Occipital lobe (tissue), 2 donors: ENCODE data around the gene DHRS7C. TPM values are rescaled to one million over a fixed set of nuclear protein-coding genes. Genes with fewer than 3 reads are reported as not detected.
"Not testable (repeated sequence)": the region's sequence is repeated elsewhere in the genome, so short reads cannot be mapped to it uniquely, and the experiment has no call there.

Source experiments
- DNase-seq: peaks from one replicate; lab custom pipeline; 2025; lab: John Stamatoyannopoulos, UW
- total RNA-seq: library from RNA; depleted of rRNA; stranded (reverse); fragments of >200 nt; gene quantifications from one replicate; pipeline ENCODE4 v1.2.3, GENCODE V29; 2014

Gene DHRS7C
- total RNA-seq, 1 donor from 2014 or later: not detected

DNA sequence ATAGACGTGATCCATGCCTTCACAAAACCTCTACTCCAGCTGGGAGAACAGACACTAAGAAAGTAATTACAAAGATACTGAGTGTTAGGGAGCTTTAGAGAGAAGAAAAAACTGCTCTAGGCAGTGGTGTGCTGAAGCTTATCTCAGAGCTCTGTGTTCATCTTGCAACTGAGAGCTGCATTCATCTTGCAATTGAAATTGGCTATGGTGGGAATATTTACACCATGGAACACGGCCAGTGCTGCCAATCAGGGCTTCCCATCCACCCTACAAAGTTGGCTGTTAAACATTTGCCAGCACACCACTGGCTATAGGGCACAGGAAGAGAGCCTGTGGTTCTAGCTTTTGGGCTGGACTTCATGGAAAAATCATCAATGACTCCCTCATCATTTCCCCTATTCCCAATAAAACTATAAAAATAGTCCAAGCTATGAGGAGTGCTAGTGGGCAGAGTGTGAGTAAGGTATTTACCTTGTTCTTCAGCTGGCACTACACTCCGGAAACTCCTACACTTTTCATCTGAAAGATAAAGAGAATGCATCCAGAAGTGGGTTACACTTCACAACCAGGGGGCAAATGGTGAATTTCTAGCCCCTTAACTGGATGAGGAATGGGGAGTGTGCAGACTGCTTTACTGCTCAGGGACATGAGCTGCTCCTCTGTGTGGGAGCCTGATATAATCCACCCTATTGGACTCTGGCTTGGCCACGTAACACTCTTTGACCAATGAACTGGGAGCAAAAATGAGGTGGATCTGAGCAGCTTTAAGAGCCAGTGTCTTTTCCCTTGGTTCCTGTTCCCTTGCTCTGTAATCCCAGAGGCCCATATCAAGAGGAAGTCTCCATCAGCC, 18.9 kb upstream of the DHRS7C start:
- no peak for DNase-seq

DNA sequence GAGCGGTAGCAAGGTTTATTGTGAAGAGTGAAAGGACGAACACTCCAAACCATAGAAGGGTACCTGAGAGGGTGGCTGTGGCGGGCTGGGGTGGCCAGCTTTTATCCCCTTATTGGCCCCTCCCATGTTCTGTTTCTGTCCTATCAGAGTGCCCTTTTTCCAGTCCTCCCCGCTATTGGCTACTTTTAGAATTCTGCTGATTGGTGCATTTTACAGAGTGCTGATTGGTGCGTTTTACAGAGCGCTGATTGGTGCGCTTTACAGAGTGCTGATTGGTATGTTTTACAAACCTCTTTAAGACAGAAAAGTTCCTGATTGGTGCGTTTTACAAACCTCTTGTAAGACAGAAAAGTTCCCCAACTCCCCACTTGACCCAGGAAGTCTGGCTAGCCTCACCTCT, 18.0 kb upstream of the DHRS7C start:
- no peak for DNase-seq

DNA sequence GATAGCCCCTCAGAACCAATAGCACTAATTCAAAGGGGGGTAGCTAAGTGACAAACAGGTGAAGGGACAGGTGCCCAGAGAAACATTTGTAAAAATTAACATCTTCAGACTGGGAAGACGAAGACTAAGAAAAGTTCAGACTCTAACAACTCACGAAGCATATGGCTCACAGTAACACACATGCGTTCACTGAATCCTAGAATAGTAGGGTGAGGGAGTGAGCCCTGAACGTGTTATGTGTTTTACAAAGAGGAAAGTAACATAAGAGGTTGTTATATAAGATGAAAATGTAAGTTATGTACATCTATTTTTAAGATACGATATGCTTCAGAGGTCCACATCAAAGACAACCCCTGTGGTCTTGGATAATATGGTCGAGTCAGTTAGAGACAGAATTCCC, 15.3 kb upstream of the DHRS7C start:
- no peak for DNase-seq

DNA sequence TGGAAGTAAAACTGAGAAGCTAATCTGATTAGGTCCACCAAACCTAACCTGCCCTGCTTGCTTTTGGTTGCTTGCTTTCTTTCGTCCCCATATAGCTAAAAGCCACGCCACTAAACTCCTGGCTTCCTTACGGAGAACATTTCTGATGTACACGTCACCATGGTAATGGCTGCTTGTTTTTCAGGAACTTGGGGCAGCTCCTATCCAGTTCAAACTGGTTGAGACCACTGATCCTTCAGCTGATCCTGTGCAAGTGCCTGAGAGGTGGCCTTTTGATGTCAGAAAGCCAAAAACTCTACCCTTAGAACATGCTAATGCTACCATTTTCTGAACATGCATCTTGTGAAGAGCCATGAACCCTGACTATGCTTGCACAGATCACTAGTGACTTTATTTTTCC, 14.4 kb upstream of the DHRS7C start:
- no peak for DNase-seq

DNA sequence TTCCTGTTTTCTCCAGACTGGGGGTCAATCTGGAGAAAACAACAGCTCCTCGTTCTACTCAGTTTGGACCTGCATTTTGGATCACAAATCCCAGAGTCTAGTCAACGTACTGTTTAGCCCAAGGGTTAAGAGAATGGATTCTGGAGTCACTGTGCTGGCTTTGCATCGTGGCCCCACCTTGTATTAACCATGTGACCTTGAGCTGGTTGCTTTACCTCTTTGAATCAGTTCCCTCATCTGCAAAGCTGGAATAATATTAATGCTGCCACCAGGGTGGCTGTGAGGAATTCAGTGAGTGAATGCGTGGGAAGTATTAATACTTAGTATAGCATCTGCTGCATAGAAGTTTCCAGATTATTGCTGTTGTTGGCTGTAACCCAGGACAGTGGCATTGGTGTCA, 11.3 kb upstream of the DHRS7C start:
- no peak for DNase-seq

DNA sequence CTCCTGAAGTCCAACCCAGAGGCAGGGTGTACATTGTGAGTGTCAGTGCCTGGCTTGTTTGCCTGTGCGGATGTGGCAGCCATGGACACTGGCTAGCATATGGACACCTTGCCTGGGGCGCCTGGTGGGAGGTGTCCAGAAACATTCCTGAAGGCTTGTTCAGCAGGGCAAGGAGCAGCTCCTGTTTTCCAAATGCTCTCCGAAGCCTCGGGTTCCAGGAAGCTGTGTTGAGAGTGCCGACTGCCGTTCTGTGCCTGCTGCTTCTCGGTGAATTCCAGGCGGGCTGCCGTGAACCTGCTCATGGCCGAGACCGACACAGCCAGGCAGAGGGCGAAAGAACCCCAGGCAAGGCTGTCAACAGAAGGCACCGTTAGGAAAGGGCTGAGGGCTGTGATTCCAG, 10.9 kb upstream of the DHRS7C start:
- DNase-seq: no peak

DNA sequence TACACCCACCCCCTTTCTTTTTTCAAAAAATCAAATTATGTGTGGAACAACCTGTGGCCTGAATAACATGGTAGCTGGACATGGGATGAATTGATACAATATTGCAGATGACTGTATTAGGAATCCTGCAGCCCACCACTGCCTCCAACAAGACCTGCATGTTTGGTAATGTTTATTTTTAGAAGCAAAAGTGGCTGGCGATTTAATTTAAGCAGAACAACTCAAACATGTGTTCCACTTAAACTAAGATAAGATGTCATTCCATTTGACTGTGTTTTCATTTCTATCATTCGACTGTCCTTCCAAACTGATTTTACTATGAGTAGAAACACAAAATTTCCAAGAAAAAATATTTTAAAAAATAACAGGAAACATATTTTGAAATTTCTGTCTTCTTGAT, 10.1 kb upstream of the DHRS7C start:
- DNase-seq: no peak

DNA sequence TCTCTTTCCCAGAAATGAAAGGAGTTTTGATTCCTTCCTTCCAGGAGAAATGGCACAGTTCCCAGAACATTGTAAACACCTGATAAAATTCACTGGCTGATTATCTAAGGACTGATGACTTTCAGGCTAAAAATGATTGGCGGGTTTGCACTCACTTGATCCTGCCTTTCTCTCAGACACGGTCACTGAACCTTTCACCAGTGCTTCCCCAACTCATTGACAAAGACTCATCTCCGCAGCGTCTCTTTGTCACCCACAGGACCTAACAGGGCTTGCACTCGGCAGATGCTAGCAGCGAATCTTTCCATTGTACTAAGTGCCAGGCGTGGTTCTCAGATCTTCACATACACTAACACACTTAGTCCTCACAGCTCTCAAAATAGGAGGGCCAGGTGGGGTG, 7.3 kb upstream of the DHRS7C start:
- DNase-seq: no peak

DNA sequence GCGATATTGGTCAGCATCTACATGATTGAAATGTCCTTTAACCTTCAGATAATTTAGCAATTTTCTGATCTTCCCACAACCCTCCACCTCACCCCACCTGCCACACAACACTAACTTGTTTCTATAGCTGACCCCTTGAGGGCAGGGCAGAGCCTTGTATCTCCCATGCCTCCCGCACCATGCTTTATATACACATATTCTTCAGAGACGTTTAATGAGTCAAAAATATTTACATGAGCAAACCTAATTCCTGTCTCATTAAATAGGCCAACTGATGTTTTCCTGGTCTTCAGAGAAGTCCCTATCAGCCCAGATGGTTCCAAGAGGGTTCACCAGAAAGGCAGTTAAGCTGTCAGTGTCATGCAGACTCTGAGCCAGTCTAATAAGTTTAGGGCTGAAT, 6.6 kb upstream of the DHRS7C start:
- DNase-seq: no peak

DNA sequence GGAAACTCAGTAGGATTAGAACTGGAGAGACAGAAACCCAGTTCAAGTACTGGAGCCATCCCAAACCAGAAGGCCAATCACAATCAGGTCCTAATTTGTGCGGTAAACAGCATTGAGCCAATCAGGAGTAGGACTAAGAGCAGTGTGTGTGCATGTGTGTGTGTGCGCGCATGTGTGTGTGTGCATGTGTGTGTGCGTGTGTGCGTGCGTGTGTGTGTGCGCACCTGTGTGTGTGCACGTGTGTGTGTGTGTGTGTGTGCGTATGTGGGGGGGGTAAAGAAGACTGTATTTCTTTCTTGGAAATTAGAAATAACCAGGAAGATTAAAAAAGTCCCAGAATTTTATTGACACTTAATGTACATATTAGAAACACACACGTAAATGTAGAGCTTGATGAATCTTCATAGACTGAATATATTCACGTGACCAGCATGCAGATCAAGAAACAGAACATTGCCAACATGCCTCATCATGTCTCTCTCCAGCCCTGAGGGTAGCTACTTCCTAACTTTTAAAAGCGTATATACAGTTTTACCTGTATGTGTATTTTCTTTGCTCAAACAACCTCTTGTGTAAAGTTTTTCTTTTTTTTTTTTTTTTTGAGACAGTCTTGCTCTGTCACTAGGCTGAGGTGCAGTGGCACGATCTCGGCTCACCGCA, 919 bp upstream of the DHRS7C start:
- DNase-seq: no peak

DNA sequence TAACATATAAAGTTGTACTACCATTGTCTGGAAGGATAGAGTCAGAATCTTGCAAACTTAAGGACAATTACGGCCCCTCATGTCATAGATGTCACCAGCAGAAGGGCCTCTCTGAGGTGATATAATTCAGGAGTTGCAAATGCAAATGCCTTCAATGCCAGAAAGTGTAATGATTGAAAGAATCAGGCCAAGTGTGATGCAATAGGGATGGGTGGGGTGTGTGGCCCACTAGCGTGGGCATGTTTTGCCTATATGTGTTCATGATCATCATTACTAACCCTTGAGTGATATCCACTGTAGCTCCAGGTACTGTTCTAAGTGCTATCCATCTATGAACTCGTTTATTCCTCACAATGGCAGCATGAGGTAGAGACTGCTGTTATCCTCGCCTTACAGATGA, 1.1 kb downstream of the DHRS7C start:
- no peak for DNase-seq

DNA sequence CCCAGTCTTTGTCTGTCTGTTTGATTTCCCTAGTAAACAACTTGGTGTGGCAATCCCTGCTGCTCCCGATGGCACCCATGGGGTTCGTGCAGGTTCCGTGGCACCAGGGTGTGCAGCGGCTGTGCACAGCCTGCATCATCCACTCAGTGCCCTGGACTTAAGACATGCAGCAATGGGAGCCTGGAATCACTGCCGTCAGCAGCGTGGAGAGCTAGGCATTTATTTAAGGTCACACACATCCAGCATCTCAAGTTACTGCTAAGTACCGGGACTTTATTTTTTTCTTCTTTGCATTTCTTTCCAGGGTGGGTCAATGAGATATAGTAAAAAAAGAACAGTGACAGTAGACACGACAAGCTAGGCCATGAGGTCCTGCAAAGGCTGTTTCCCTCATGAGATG, 2.8 kb downstream of the DHRS7C start:
- DNase-seq: no peak

DNA sequence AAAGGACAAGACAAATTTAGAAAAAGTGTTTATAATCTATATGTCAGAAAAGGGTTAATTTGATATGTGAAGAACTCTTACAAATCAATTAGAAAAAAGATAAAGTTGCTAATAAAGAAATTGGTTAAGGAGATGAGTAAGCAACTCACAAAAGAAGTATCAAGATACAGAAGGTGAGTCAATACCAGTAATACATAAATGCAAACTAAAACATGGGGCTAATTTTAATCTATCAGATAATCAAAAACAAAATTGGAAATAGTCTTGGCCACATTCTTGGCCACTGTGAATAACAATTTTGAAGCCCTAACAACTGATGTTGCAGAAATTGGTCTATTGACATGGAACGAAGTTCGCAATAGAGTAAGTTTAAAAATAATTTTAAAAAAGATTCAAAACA, 6.8 kb downstream of the DHRS7C start:
- no peak for DNase-seq

DNA sequence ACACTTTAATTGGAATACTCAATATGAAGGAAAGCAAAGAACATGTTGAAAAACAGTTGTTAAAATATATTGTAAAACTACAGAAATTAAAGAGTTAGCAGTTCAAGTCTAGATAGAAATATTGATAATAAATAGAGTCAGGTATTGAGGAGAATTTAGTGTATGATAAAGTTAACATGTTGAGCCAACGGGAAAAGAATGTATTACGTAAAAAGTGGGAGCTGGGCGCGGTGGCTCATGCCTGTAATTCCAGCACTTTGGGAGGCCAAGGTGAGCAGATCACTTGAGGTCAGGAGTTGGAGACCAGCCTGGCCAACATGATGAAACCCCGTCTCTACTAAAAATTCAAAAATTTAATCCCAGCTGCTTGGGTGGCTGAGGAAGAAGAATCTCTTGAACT, 7.9 kb downstream of the DHRS7C start:
- DNase-seq: not testable (repeated sequence)

DNA sequence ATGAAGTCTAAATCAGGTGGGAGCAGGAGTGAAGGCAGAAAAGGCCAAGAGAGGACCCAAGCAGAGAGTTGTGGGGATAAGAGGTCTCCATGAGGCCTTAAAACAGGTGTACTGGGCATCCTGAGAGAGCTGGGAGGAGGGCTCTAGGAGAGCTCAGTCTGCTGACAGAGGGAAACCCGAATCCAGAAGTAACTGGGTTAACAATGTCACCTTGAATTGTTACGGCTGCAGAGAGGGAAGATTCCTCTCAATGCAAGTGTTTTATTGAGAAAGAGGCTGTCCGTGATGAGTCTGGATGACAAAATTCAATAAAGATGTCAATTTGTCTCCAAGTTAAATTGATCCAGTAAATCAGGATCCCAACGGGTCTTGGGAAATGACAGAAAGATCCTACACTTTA, 8.3 kb downstream of the DHRS7C start:
- DNase-seq: no peak

DNA sequence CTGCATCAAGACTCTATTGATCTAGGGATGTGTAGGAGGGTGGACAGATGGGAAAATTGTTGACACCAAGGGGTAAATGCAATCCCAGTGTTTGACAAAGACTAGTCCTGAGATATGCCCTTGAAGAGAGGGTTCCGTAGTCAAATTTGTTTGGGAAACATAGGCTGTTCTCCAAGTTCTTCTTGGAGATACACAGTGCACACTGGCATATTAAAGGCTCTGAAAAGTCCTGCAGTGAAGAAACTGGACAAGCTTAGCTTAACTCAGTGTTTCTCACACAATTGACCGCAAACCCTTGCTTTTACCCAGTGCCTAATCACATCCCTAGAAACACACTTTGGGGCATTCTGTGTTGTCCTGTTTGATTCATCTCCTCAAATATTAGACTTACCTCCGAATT, 10.8 kb downstream of the DHRS7C start:
- no peak for DNase-seq

DNA sequence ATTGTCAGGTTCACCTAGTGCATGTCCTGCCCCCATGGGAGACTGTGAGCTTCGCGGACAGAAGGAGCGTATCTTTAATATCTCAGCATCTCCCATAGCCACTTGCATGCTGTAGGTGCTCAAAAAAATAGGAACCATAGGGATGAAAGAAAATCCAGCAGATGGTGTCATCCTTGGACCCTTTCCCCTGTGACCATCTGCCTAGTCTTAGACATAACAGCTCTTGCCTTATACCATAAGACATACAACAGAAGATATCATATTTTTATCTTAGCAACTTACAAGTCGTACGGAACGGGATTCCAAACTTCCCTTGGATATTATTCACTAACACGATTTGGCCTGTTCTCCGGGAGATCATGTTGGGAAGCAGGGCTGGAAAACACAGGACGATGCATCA, 14.5 kb downstream of the DHRS7C start:
- no peak for DNase-seq

DNA sequence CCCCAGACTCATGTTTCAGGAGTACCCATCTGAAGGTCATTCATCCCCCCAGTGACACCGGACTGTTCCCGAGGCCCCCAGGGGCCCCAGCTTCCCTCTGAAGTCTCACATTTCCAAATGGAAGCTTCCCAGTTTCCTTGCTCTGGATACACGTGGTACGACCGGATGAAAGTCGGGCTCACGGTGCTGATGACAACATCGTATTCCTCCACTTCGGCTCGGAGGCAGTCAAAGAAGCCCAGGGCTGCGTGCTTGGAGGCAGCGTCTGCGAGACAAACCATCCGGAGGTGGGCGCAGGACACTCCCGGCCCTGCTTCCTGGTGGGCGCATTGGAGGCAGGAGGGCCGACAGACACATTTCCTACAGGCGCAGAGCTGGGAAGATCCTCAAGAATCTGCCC, 18.7 kb downstream of the DHRS7C start:
- no peak for DNase-seq

DNA sequence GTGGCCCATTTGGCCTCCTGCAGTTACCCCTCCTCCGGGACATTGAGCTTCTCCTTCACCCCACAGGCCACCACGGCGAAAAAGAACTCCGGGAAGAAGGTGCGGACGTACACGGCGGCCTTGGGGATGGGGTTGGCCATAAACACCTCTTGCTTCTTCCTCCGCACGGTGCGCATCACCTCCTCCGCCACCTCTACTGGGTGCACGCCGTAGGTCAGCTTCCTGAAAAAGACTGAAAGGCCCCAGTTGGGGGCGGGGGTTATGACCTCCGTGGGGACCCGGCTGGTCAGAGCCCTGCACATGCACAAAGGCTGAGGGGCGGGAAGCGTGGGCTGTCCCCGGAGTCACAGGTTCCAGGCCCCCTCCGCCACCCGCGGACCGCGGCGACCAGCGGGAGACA, 19.9 kb downstream of the DHRS7C start:
- DNase-seq: no peak

DNA sequence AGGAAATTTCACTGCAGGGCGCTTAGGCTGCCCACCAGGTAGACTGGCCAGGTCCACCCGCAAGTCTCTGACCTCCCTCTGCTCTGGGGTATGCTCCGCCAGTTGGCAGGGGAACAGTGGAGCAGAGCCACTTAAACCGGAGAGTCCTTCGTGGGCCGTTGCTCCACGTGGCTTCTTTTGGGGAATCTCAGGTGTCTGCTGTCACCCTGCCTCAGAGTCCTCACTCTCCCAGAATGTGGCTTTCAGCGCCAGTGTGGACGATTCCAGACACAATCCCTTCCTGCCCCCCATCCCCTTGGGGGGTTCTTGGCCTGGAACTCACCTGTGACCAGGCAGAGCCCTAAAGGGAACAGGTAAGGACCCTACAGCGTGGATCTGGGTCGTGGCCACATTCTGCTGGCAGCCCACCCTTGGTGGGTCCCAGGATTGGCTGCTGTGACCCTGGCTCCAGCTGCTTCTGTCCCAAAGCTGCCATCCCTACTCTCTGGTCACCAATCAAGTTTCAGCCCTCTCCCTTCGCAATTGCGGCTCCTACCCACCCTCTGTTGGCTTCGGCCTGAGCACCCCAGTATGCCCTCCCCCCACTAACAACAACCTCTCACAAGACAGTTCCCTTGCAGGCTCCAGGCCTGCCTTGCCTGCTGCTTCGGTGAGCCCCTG, 22.2 kb downstream of the DHRS7C start:
- no peak for DNase-seq

DNA sequence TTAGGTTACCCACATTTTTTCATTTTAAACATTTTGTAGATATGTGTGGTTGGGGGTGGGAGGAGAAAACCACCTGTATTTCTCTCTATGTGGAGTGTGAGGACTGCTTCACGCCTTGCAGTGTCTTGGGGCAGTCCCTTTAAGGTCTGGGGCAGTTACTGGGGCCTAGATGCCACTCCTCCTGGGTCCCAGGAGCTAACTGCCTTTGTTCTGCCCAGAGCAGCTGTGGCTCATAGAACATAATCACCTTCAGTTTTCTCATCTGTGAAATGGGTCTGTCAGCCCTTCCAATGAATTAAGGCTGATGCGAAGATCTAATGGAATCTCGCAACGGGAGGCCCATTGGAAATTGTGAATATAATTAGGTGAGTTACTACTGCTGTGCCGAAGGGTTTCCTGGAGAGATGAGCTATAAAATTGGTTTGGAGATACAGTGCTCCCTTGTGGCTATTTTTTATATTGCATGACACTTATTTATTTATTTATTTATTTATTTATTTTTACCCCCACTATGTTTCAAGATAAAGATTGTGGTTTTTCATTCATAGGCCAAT, 22.9 kb downstream of the DHRS7C start:
- no peak for DNase-seq

DNA sequence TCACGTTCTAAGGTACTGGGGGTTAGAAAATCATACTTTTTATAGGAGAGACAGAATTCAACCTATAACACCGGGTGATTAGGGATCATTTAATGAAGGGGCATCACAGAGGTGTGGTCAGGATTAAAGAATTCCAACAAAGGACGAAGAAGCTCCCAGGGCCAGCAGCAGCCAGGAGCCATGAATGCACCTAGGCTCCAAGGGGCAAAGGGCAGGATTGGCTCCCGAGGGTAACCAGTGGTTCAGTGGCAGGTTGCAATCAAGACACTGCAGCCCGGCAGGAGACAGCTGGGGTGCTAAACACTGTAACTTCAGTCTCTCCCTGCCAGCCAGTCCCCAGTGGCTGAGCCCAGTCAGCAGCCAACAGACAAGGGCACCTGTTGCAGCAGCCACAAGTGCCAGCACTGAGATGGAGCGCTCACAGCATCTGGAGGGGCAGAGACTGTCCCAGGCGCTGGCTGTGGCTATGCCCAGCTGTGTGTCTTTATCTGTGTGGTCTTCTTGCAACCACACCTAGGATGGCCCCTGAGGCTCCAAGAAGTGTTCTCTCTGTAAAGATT, 23.9 kb downstream of the DHRS7C start:
- no peak for DNase-seq
